NCI-H2029 (cell line): Measurements from ENCODE around the gene ZNF641.
"Not testable (repeated sequence)": the region's sequence is repeated elsewhere in the genome, so short reads cannot be mapped to it uniquely, and the experiment has no call there.

Source experiments
- DNase-seq: peaks from one replicate; lab custom pipeline; 2025; lab: John Stamatoyannopoulos, UW

Gene ZNF641

DNA sequence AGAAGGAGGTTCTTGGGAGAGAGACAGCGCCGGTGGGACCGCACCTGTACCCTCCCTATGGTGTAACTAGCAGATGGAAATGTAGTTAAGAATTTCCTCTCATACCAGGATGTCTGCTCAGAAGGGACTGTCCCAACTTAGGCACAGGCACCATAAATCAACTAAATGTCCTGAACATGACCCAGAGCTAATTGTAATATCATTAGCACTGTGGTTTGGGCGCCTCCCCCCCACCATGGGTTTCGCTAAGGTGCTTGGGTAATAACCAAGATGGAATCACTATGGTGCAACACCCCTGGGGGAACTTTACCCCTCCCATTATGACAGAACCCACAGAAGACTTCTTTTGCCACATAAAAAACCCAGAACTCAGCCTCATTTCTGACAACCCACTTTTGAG is 15.9 kb downstream of the ZNF641 start:
- DNase-seq, result no peak

DNA sequence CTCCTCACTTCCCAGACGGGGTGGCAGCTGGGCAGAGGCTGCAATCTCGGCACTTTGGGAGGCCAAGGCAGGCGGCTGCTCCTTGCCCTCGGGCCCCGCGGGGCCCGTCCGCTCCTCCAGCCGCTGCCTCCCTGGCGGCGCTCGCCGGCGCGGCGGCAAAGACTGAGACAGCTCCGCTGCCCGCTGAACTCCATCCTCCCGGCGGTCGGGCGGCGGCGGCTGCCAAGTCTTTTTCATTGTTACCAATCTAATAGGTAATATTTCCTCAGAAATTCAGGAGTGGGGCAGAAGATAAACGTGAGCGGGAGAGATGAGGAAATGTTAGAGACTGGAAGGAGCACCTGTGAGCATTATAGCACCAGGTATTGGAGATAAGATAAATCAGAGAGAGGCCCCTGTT is 17.0 kb downstream of the ZNF641 start:
- not testable (repeated sequence) for DNase-seq

DNA sequence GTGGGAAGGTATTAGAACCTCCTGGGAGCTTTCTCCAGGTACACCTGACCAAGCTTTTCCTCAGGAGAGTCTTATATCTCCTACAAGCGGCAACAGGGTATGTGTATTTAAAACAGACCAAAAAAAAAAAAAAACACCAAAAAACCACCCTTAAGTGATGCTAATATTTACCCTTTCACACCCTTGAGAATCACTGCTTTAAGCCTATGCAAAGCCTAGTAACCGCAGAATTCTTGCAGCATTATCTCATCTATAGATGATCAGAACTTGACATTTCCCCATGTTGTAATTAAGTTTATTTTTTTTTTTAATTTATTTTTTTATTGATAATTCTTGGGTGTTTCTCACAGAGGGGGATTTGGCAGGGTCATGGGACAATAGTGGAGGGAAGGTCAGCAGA is 19.3 kb downstream of the ZNF641 start:
- DNase-seq, result no peak

DNA sequence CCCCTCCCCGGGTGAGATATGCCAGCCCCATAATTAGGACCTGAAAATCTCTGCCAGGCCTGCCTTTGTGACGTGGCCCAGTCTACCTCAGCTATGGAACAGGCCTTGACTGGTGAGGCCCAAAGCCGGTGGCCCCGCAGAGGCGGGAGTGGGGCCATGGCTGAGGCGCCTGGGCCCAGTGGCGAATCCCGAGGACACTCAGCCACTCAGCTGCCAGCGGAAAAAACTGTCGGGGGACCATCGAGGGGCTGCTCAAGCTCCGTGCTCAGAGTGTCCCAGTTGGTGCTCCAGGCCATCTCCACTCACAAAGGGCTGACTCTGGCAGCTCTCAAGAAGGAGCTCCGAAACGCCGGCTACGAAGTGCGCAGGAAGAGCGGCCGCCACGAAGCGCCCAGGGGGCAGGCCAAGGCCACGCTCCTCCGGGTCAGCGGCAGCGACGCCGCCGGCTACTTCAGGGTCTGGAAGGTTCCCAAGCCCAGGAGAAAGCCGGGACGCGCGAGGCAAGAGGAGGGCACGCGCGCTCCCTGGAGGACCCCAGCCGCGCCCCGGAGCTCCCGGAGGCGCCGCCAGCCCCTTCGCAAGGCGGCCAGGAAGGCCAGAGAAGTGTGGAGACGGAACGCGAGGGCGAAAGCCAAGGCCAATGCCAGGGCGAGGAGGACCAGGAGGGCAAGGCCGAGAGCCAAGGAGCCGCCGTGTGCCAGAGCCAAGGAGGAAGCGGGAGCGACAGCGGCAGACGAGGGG is 21.4 kb downstream of the ZNF641 start:
- DNase-seq, result no peak

DNA sequence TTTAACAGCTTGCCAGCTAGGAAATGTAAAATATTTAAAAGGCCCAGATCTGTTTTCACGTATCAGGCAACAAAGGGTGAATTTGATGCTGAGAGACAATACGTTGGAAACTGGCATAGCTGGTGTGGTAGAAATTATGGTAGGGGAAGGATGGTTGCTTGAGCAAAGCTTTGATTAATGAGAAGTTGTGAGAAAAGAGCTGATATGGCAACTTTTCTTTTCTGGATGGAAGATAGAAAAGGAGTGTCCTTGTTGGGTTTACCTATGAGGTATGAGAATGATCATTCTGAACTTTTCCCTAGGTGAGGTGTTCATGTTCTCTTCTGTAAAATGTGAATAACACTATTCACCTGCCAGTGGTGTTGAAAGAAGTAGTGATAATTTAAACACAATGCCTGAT is 34.2 kb downstream of the ZNF641 start:
- DNase-seq, result no peak

DNA sequence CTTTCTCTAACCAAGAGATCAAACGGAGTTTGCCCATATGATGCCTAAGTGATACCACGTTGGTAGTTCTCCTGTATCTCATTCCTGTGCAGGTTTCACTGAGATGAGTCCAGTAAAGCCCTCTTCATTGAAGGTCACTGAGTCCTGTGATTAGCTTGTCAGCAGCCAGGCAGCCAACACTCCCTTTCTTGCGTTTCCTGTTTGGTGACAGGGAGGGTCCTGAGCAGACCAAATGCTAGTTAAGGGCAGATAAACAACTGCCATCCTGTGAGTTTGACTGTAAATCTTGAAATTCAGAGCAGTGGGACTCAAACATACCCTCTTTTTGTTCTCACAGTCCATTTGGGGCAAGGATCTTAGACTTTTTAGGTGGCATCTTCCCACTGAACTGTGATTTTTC is 39.4 kb downstream of the ZNF641 start:
- DNase-seq, result no peak

DNA sequence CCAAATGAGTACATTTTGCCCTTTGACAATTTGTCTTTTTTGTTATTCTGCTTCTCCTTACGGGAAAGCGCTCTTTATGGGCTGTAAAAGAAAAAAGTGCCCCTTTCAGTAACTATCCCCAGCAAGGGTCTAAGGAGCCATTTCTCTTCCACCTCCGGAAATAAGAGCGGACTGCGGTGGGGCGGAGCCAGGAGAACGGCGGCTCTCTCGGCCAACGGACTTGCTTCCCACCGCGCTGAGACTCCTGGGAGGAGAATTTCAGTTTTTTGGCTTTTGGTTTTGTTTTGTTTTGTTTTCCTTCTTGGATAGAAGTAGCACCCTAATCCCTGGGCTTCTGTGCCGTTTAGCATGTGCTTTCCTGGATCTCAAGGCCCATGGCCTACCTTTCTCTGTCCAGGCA is 43.5 kb downstream of the ZNF641 start:
- DNase-seq, result no peak

DNA sequence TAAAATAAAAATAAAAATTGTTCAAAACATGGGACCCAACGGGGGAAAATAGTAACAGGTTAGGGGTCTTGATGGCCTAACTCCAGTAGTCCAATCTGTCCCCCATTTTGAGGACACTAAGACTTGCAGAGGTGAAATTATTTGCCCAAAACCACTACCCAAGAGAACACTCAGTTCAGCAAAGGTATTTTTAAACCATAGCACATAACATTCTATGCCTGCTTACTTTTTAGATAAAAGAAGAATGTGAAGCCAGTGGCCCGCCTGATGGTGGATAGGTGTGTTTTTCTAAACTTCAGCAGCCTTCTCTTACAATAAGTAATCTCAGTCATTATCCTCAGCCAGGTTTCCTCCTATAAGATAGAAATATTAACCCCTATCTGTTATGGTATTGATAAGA is 45.5 kb downstream of the ZNF641 start:
- no peak for DNase-seq

DNA sequence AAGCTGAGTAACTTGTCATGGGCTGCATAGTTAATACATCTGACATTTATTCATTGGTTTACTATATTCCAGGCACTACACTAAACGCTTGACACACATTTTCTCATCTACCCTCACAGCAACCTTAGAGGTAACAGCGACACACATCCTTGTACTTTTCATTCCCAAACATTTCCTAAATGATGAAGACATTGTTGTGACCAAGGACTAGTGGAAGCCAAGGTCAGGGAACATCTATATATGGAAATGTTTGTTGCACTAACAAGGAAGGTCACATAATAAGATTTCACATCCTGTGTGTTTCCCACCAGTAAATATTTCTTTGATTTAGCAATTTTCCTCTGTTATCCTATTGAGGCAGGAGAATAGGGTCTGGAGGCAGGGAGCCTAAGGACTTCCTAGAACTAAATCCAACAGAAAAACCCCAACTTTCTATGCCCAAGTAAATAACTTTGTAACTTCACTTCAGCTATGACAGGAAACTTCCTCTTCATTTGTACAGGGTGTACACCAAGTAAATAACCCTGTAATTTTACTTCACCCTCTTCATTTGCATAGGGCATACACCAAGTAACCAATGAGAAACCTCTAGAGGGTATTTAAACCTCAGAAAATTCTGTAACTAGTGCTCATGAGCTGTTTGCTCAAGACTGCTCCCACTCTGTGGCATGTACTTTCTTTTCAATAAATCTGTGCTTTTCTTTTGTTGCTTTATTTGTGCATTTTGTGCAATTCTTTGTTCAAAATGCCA is 48.4 kb downstream of the ZNF641 start:
- no peak for DNase-seq

DNA sequence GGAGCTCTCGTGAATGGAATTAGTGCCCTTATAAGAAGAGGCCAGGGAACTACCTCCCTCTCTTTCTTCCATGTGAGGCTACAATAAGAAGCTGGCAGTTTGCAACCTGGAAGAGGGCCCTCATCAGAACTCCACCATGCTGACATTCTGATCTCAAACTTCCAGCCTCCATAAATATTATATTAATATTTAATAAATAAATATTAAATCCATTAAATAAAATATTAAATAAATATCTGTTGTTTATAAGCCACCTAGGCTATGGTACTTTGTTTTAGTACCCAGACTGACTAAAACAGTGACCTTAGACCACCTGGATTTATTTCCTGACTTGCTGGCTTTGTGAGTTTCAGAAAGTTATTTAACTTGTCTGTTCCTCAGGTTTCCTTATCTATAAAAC is 49.9 kb downstream of the ZNF641 start:
- DNase-seq, result no peak

DNA sequence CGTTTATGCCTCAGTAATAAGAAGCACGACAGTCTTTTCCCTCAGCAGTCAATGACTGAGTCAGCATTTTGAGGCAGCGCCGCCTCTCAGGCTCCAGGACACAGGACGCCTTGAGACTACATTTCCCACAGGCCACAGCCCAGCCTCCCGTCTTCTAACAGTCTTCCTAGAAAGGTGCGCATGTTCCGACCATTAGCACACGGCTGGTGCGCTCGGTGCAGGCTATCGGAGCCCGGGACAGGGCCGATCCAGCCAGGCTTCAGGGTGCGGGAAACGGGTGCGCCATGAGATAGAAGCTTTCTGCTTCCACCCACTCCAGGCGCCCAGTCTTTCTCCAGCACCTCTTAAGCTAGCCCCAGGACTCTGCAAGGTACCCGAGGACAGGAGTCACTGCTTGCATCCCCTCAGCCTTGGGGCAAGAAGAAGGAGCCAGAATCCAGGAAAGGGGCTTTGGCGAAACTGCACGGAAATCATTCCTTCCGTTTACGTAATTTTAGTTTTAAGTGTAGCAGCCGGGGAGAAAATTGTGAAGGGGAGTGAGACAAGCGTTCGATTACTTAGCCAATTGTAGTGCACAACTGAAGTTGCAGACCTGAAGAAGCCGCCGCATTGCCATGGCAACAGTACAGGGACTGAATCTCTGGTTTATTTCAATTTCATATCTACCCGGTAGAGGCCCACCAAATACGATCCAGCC is 54.0 kb downstream of the ZNF641 start:
- no peak for DNase-seq

DNA sequence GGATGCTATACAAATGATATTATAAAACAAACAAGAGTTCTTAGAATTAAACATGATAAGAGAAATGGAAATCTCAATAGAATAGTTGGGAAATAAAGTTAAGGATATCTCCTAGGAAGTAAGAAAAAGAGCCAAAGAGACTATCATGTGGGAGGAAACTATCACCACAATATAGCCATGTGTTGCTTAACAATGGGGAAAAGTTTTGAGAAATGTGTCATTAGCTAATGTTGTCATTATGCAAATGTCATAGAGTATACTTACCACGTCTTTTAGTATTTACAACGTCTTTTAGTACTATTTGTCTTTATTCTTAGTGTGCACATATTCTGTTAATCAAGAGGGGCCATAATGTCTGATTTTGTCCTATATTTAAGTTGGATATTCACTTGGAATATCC is 58.7 kb downstream of the ZNF641 start:
- DNase-seq, result no peak

DNA sequence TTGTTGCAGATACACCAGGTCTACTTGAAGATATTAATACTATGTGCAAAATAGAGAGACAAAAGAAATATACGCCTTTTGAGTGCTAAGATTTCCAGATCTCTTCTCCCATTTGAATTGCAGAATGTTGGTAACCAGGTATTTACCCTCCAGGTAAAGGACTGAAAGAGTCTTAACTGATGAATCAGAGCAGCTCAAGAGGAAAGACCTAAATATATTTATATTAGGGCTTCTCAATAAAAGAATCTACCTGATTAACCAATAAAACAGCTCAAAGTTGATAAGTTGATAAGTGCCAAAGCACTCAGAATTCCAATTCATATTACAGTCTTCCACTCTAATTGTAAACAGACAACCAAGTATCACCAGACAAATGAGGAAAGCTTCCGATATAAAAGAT is 59.2 kb downstream of the ZNF641 start:
- no peak for DNase-seq

DNA sequence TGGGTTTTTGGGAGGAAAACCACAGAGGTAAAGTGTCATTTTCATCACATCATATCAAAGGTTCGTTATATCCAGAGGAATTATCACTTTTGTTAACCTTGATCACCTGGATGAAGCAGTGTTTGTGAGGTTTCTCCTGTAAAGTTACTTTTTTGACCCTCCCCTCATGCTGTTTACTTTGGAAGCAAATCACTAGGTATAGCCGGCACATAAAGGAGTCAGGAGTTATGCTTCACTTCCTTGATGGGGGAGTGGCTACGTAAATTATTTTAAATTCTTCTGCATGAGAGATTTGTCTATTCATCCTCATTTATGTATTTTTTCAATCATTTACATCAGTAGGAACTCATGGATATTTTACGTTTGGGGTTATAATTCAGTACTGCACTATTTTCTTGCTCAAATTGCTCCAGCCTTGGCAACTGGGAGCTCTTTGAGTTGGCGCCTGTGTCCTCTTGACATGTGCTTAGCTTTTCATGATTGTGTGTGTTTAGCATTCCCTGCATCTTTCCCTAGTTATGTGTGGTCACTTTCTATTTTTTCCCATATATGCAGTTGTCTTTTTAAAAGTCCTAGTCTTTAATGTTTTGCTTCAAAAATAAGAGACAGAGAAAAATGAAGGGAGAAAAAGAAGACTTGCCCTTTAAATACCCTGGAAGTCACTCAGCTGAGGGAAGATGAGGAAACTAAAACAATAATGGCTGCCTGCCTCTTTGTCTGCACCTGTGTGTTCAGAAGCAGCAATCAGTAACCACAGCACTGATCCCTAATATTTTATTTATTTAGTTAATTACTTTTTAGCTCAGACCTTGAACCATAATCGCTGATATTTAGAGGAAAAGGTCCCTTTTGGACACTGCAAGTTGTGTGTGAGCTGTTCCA is 62.1 kb downstream of the ZNF641 start:
- DNase-seq, result no peak
